SHP77 (cell line): ENCODE measurements around the gene OR4C15.

Experiments
- DNase-seq, 2 experiments: peaks; one replicate each; lab custom pipeline; 2025; lab: John Stamatoyannopoulos, UW

The OR4C15 gene

DNA sequence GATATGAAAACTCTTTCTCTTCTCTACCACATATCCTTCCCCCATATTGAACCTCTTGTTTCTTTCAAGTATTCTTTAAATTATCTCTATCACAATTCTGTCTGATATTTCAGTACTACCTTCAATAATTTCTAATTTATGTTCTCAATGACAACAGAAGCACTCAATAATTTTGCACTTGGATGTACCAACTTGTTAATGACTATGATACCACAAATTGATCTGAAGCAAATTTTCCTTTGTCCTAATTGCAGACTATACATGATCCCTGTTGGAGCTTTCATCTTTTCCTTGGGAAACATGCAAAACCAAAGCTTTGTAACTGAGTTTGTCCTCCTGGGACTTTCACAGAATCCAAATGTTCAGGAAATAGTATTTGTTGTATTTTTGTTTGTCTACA, at the start of gene OR4C15:
Gene OR4C15, plus strand, starts transcription at position 301 of the 400 bp plus-strand sequence. Its CDS starts 0 bp downstream, at position 301.
- no peak for DNase-seq

- DNase-seq: no peak
These were observed 17.6 kb downstream of the OR4C15 start, which contains the start of gene OR4C16 for GRCh38 chr11:55571828-55572227. OR4C16 (plus strand) TSS chr11:55572128; CDS start chr11:55572128, 0 bp downstream.

DNA sequence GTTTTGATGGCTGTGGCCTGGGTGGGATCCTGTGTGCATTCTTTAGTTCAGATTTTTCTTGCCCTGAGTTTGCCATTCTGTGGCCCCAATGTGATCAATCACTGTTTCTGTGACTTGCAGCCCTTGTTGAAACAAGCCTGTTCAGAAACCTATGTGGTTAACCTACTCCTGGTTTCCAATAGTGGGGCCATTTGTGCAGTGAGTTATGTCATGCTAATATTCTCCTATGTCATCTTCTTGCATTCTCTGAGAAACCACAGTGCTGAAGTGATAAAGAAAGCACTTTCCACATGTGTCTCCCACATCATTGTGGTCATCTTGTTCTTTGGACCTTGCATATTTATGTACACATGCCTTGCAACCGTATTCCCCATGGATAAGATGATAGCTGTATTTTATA, 18.3 kb downstream of the OR4C15 start:
- no peak for DNase-seq
